Esophagus muscularis mucosa (tissue), 4 donors: ENCODE data around the gene USP24.

ENCODE experiments used
- EP300 ChIP-seq: sonication (generic); formaldehyde crosslinking; IDR thresholded peaks from one replicate; pipeline ENCODE4 v1.6.1; 2017; ENCODE audit warnings: antibody characterized with exemption
- POLR2A ChIP-seq: fragments of 450-650 bp; IDR thresholded peaks from one replicate; pipeline ENCODE4 v1.6.1; 2017; ENCODE audit warnings: antibody characterized with exemption, moderate library complexity, mild to moderate bottlenecking, low read depth
- POLR2AphosphoS5 ChIP-seq, 2 donors: sonication (generic); formaldehyde crosslinking; IDR thresholded peaks; one replicate each; pipeline ENCODE4 v1.6.1; 2017; ENCODE audit warnings: antibody characterized with exemption in 2 of 2
- TF ChIP-seq, protein P1 (sequence below), 3 experiments: fragments of 200-600 bp in 2 of 3; fragments of 450-650 bp in 1 of 3; sonication (generic) in 2 of 3; IDR thresholded peaks; one replicate each; pipeline ENCODE4 v1.5.1; 2017 to 2019; ENCODE audit warnings: antibody characterized with exemption in 3 of 3, mild to moderate bottlenecking in 2 of 3, moderate library complexity in 1 of 3

DNA sequence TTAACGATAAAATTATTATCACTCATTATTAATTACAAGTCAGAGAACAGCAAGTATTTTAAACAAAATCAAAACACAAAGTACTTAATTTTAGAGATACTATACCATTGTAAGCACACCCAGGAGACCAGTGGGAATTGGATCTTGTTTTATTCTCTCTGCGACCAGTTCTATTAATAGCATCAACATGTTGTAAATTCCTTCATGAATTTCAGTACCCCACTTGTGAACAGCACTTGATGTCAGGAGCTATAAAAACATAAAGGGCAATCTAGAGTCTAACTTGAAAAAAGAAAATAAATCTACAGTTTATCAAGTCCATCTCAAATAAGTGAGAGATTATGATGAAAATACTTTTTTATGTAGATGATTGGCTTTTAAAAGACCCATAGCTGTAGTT lies 42.9 kb downstream of the USP24 start:
- TF ChIP-seq, protein P1, sequence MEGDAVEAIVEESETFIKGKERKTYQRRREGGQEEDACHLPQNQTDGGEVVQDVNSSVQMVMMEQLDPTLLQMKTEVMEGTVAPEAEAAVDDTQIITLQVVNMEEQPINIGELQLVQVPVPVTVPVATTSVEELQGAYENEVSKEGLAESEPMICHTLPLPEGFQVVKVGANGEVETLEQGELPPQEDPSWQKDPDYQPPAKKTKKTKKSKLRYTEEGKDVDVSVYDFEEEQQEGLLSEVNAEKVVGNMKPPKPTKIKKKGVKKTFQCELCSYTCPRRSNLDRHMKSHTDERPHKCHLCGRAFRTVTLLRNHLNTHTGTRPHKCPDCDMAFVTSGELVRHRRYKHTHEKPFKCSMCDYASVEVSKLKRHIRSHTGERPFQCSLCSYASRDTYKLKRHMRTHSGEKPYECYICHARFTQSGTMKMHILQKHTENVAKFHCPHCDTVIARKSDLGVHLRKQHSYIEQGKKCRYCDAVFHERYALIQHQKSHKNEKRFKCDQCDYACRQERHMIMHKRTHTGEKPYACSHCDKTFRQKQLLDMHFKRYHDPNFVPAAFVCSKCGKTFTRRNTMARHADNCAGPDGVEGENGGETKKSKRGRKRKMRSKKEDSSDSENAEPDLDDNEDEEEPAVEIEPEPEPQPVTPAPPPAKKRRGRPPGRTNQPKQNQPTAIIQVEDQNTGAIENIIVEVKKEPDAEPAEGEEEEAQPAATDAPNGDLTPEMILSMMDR (IDR thresholded peaks at IDR 0.05): no peak
- TF ChIP-seq POLR2A (no peak), EP300 (no peak), POLR2AphosphoS5 (IDR thresholded peaks at IDR 0.05) (no peak)
